Hematopoietic multipotent progenitor cell treated with erythropoietin and hydrocortisone succinate and interleukin-3 and kit ligand, for 15 days (in vitro differentiated cells): ENCODE measurements around the gene IQGAP3.

Experiments
- DNase-seq: peaks from one replicate; pipeline ENCODE4 v3.0.0-alpha.2; 2015; ENCODE audit warnings: low spot score

Gene IQGAP3

DNA sequence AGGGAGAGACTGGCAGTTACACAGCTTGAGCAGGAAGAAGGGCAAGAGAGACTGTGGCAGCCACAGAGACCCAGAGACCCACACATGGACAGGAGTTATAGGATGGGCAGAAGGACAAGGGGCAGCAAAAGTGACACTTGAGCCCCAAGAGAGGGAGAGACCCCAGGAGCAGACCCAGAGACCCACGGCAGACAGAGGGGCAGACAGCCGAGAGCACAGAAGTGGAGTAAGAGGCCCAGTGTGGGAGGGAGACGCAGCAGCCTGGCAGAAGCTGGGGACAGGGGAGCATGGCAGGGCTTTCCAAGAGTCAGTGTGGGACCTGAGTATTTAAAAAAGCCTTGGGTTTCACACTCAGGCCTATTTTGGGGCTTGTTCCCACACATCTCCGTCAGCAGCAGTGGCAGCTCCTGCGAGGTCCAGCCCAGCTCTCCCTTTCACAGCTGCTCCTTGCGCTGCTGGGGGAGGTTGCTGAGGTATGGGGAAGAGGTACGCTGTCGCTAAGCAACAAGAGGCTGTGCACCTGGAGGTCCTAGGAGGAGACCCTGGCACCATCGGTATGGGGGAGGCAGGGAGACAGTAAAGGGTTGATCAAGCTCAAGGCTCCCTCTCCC, 62.8 kb downstream of the IQGAP3 start:
- no peak for DNase-seq

DNA sequence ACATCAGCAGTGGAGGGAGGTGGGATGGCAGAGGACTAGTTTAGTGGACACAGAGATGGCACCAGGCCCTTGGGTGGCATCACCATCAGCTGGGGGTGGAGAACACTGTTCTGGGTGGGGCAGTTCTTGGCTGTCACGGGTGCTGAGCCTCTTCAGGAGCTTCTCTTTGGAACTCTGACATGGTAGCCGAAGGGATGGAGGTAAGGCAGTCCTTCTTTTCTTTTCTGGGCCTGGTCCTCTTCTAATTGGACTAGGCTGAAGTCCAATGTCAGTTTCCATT, 63.5 kb downstream of the IQGAP3 start:
- no peak for DNase-seq

DNA sequence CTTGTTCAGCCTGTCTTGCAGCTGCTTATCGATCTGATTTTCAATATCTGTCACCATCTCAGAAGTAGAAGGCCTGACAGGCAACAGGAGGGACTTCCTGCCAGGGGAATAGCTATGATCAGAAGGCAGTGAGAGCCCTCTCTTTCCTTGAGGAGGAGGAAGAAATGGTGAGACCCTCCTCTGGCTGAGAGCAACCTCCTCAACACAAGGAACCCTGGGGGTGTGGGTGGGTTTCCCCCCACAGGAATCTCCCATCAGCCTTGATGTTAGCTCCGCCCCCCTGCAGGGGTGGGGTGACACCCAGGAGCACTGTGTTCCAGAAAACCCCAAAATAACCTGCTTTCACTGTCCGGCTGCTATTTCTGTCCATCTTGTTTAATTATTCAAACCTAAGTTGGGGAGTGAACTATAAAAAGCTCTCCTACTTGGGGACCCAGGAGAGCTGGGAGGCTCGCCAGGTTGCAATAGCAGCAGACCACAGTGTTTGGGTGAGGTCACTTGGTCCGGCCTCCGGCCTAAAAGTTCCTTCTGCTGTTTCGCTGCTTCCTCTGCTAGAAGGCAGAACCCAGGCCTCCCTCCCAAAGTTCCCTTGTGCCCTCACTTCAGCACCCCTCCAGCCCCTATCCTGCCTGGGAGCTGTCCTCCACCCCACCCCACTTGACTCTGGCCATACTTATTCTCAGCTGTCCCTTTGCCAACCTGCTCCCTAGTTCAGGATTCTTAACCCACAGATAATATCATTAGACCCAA, 64.0 kb downstream of the IQGAP3 start:
- DNase-seq, result no peak

DNA sequence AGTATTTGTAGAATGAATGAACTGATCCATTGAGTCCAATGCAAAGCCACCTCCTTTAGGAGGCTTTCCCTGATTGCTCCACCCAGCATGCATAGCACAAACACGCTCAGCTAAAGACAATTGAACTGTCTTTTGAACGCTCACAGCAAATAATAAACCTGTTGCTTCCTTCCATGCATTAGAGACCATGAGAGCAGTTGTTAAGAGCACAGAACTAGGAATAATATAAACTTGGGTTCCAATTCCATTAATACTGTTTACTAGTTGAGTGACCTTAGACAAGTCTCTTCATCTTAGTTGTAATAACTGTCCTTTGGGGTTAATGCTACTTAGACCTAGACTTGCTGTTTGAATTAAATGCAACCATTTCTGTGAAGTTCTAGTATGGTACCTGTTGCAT, 65.9 kb downstream of the IQGAP3 start:
- DNase-seq, result no peak

DNA sequence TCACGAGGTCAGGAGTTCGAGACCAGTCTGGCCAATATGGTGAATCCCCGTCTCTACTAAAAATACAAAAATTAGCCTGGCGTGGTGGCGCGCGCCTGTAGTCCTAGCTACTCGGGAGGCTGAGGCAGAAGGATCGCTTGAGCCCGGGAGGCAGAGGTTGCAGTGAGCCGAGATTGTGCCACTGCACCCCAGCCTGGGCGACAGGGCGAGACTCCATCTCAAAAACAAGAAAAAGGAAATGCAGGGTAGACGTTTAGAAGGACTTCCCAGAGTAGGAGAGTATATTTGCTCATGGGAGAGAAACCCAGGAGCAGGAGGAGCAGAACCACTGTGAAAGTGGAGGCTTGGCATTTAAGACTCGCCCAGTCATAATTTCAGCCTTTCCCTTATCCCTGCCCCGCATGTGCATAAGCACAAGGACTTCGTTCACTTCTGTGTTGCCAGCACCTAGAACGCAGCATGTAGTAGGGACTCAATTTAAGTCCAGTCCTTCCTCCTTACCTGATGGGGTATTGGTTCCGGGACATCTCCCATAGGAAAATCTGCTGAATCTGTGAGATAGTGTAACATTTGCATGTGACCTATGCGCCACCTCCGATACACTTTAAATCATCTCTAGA, 66.6 kb downstream of the IQGAP3 start:
- DNase-seq, result no peak

DNA sequence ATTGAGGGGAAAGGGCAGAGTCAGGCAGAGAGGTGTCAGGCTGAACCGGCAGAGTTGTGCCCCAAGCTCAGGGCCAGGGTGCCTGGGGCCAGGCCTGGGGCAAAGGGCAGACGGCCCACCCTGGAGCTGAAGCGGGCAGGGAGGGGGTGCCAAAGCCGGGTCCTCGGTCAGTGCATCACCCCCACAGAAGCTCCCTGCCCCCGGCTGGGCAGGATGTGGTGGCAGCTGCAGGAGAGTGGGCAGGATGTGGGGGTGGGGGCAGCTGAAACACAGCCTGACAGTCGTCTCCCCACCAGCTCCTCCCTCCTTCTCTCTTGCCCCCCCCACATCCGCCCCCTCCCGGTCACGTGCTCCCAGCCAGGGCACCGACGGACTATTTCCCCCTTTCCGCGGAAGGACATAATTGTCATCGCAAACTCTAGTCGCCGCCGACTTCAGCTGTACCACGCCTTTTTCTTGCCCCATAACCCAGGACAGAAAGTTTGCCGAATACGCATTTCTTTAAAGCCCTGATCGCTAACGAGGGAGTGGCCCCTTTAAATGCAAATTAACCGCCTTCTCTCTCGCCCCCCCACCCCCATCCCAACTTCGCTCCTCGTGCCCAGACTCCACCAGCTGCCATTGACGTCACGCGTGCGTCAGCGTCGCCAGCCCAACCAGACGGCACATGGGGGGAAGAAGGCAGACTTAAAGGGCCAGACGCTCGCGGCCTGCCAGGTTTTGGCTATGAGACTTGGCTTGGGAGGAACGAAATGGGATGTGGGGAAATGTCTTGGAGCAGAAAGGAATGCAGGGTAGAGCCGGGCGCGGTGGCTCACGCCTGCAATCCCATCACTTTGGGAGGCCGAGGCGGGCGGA, 67.3 kb downstream of the IQGAP3 start:
- DNase-seq, result peak; percentile 93

DNA sequence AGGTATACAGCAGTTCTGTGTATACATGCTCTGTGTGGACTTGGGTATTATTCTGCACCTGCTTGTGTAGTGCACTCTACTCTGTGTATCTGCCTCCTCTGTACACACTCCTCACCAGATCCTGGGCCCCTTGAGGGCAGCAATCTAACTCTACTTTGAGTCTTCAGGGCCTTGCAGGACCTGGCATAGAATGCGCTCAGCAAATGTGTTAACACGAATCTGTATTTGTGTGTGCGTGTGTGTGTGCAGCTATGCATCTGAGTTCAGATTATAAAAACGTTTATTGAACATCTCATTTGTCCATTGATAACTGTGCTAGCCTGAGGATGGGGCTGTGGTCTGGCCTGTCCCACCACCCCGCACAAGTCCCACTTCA, 67.9 kb downstream of the IQGAP3 start:
- DNase-seq, result no peak

DNA sequence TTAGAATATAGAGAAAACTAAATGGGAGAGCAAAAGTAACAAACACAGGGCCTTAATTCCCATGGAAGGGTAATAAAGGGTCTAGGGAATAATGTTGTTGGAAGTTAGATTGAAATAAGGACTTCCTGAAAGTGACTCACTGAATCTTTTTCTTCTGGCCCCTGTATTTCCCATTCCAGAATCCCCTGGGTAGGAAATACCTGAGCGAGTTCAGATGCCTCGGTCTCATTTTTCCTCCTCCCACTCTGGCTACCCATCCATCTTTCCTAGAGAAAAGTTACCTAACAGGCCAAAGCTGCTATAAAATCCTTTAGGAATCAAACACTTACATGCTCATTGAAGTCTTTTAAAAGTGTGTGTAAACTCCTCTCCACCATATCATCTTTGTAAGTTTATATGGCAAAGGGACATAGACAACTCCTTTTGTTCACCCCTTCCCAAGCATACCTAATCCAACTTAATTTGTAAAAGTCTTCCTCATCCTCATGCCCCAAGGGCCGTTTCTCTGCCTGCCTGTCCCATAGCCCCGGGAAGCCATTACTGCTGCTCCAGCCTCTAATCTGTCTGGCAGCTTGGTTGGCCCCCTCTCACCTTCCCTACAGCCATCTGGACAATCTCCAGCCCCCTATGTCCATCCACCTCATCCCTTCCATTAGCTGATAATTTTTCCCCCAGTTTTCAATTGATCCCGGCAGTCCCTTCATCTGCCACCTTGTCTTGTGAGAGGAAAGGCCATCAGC, 68.5 kb downstream of the IQGAP3 start:
- DNase-seq, result no peak

DNA sequence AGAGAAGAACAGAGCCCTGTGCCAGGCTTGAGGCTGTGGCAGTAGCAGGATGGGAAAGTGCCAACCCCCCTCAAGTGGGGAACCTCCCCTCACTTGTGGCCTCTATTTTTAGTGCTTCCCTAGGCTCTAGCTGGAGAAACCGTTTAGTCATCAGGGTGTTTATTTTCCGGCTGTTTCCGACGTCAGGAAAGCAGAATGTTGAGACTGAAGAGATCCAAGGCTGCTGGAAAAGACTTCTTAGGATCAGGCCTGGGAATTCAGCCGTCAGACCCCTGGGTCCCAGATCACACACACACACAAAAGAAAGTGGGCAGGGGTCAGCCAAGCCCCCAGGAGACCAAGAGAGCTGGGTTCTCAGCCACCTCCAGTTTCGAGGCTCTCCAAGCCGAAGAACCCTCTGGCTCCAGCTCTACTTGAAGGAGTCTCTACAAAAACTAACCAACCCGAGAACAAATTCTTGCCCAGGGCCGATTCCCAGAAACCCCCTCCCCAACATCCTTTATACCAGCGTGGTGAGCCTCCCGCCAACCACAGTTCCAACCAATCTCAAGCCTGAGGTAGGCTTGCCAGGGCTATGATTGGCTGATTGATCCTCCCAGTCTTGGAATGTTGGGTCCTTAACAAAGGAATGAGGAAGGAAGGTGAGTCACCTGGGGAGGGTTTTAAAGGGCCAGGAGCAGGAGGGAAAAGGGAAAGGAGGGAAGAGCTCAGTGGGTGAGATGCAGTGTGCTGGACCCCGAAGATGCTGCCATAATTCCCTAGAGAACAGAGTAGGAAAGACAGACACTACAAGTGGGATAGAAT, 69.3 kb downstream of the IQGAP3 start:
- no peak for DNase-seq

DNA sequence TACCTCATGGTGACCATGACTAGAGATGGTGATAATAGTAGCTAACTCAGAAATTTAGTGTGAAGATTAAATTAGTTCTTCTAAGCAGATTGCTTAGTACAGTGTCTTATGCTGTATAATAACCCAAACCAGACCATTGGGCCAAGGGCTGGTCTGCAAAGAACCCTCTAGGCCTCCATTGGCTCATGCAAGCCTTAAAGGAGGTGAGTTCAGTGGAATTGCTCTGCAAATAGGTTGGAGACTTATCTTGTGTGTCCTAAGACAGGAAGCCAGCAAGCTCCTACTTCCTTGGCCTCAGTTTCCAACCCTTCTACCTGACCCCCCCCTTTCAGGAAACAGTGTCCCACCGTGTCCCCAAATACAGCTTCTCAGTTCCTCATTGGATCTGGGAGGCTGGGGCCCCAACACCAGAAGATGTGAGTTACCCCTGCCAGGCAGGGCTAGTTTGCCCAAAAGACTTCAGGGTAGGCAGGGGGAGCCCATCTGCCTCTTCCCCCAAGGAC, 69.9 kb downstream of the IQGAP3 start:
- DNase-seq, result no peak

DNA sequence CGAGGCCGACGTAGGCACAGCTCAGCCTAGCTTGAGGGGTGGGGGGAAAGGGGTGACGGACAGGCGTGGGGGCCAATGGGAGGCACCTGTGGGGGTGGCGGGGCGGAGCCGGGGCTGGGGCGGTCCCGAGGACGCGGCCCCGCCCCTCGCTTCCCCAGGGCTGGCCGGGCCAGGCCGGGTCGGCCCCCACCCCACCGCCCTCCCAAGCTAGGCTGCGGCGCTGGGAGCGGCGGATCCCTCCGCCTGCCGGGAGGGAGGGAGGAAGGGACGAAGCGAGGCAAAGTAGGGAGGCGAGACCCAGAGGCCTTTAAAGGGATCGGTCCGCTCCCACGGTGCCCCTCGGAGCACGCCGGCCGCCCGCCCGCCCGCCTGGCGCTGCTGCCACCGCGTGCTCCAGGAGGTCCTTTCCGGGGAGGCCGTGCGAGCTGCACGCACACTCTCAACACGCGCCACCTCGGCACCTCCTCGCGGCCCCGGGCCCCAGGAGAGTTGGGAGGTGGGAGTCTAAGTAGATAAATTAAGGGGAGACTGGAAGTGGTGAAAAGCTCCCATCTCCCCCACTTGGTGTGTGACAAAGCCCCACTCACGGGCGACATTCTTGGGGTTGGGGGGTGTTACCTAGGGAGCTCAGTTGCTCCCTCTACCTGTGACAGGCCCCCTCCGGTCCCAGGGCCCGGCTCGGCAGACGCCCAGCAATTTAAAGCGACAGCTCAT, 71.4 kb downstream of the IQGAP3 start:
- DNase-seq, result peak; percentile 89

DNA sequence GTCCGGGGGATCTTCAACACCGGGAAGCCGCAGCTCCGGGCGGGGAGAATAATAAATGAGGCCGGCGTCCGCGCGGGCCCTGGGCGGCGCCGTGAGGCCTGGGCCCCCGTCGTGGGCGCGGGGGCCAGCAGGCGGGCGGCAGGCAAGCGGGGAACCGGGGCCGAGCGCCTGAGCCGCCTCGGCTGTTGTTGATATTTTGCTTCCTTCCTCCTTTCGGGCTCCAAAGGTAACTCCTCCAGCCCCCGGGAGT, 71.9 kb downstream of the IQGAP3 start, which contains the start of gene MEF2D:
Gene MEF2D, minus strand, starts transcription at position 233 of the 250 bp plus-strand sequence. CDS start 17,483 bp downstream, outside the sequence.
- DNase-seq, result no peak

DNA sequence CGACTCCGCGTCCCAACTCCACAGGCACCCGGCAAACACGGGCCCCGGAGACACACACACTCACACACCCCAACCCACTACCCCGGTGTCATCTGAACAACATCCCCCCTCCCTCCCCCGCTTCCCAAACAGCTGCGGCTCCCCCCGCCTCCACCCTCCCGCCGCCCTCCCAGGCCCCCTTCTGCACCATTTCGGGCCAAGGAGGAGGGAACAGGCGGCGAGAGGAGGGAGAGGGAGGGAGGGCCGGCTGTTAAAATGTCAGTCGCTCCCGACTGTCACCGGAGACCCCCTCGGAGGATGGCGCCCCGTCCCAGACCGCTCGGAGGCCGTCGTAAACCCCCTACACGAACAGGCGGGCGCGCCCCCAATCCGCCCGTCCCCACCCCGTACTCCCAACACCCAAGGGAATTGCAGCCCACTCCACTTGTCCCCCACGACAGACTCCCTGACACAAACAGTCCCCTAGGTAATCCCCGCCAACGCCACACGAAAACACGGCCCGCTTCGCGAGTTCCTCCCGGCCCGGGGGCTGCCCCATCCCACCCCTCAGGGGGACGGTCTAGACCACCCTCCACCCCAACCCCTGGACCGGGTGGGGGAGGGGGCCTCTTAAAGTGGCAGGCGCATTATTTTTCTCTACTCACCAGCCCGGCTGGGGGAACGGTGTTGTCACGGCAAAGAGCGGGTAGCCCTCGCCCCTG, 72.4 kb downstream of the IQGAP3 start:
- DNase-seq, result peak; percentile 23

DNA sequence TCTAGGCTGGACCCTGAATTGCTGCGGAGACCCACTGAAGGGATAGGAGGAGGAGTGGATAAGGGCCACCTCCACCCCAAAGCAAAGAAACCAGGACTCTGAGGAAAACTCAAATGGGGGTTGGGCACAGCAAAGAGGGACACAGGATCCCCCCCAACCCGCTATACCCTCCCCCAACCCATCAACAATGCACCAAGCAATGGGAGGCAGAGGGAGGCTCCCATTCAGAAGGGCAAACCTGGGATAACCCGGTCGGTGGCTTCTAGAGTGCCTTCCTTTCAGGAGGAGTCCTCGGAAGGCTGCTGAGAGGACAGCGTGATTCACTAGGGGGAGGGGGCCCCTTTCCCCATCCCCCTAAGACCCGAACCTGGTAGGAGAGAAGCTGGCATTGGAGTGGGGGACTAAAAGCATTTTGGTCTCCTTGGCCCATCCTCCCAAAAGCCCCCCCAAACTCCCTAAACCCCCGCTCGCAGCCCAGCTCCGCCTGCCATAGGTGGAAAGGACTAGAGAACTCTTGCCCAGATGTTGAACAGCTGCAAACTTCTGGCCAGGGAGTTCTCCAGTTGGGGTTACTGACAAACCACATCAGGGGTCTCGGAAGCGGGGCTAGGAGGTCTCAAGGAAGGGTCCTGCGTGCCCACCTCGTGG, 73.0 kb downstream of the IQGAP3 start:
- DNase-seq, result no peak

DNA sequence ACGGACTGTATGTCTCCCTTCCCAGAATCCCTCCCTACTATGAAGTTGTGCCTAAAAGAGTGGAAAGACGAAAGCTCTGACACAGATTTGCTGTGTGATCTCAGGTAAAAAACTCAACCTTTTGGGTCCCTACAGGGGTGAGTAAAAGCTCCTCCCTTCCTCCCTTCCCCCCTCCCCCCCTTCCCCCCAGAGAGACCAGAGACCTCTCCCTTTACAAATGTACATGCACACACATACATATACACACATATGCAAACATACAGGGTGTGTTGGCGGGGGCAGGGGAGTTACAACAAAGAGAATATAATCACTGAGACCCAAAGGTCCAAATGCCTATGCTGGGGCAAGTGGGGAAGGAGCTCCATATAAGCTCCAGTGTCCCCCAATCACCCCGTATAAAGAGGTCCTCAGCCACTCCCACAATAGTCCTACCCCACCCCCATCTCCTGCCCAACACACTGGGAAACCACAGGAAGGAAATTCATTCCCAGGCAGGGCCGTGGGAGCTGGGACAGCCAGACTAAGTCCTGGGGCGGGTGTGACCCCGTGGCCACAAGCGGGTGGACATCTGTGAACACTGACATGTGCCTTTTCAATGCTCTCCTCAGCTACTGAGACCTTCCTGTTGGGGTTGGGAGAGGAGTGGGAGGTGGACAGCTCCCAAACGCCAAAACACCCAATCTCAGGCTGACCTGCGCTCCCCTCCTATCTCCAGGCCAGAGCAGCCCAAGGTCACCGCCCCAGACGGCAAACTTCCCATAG, 73.8 kb downstream of the IQGAP3 start:
- no peak for DNase-seq

DNA sequence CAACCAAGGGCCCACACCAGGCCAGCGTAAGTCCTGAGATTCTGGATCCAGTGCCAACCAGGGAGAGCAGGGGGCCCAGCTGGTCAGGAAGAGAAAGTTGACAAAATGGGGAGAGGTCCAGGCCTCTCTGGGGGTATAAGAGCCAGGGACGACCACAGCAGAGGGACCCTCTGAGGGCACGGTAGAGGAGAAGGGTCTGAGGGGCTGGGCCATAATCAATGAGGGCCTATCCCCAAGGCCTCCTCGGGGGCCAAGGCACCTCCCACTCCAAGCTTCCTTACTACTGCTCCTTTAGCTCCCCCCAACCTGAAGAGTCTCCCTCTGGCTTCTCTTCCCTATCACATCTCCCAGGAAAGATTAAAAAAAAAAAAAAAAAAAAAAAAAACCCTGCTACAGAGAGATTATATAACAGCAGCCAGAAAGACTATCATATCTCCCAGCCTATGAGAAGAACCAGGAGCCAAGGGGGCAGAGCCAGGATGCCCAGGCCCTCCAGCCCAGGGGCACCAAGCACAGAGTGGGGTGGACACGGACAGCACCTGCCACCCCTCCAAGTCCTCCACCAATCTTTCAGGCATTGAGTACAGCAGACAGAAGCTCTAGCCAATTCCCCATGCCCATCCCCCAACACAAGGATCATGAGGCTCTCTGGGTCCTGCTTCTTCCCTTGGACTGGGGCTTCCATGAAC, 74.5 kb downstream of the IQGAP3 start:
- no peak for DNase-seq

DNA sequence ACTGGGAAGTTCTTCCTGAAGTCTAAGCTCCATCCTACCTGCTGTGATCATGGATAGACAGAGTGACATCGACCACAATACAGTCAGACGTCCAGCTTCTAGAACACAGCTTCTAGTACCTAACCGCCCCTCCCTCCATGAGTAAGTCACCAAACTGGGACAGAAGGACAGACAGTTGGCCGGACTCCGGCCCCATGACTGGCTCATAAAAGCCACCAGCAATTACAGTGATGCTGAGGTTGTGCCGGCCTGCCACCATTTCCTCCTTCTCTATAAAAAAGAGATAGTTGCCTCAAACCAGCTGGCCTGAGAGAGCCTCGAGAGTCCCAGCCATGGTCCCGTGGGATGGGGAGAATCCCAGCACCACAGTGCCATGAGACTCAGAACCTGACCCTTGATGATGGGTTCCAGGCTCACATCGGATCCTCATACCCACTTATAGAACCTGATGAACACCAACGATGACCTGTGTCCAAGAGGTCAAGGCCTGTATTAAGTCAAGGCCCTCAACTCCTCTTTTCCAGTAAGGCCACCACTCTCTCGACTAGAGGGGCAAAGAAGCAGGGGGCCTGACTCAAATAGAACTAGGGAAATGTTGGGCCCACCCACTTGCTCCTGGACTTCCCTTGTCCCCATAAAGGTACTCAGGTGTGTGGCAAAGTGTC, 75.2 kb downstream of the IQGAP3 start:
- no peak for DNase-seq
